Mesenchymal stem cell (in vitro differentiated cells and primary cell): ENCODE results near the gene SUPV3L1.

Source experiments
- DNase-seq: peaks from one replicate; pipeline ENCODE4 v3.0.0-alpha.2; 2013
- H2AFZ ChIP-seq: one replicate; pipeline ENCODE4 v1.6.1; 2013; ENCODE audit warnings: low read depth, mild to moderate bottlenecking, control low read depth, inconsistent platforms, low read length, moderate library complexity
- H2AK5ac ChIP-seq: 2 replicates; pipeline ENCODE4 v1.6.1; 2013; ENCODE audit warnings: low read length, moderate library complexity, mild to moderate bottlenecking, inconsistent platforms; ENCODE audit not compliant: severe bottlenecking
- H2BK120ac ChIP-seq: one replicate; pipeline ENCODE4 v1.6.1; 2013; ENCODE audit warnings: low read depth, mild to moderate bottlenecking, inconsistent platforms, low read length, moderate library complexity
- H2BK12ac ChIP-seq, 2 experiments: one replicate each; pipeline ENCODE4 v1.6.1; 2013; ENCODE audit warnings: inconsistent platforms in 2 of 2, low read length in 2 of 2, mild to moderate bottlenecking in 2 of 2, moderate library complexity in 2 of 2, control low read depth in 1 of 2
- H2BK15ac ChIP-seq: one replicate; pipeline ENCODE4 v1.6.1; 2013; ENCODE audit warnings: mild to moderate bottlenecking, low read depth, inconsistent platforms; ENCODE audit not compliant: poor library complexity, severe bottlenecking
- H2BK5ac ChIP-seq: 2 replicates; pipeline ENCODE4 v1.6.1; 2013; ENCODE audit warnings: low read depth, mild to moderate bottlenecking, low read length, control low read depth, inconsistent platforms; ENCODE audit not compliant: poor library complexity, severe bottlenecking
- H3K14ac ChIP-seq, 2 experiments: one replicate each; pipeline ENCODE4 v1.6.1; 2013; ENCODE audit warnings: inconsistent platforms in 2 of 2, low read length in 2 of 2, control low read depth in 1 of 2, mild to moderate bottlenecking in 1 of 2, moderate library complexity in 1 of 2
- H3K18ac ChIP-seq, 2 experiments: one replicate each; pipeline ENCODE4 v1.6.1; 2013; ENCODE audit warnings: inconsistent platforms in 2 of 2, low read length in 2 of 2, control low read depth in 1 of 2, low read depth in 1 of 2, mild to moderate bottlenecking in 1 of 2
- H3K23ac ChIP-seq, 2 experiments: one replicate each; pipeline ENCODE4 v1.6.1; 2013; ENCODE audit warnings: inconsistent platforms in 2 of 2, low read length in 2 of 2, mild to moderate bottlenecking in 2 of 2, moderate library complexity in 2 of 2, control low read depth in 1 of 2
- H3K27ac ChIP-seq: 2 replicates; pipeline ENCODE4 v1.5.1; 2013; ENCODE audit warnings: mild to moderate bottlenecking, moderate library complexity, low read length, control low read depth, inconsistent platforms; ENCODE audit not compliant: poor library complexity, severe bottlenecking
- H3K27me3 ChIP-seq, 2 experiments: 2 replicates each; pipeline versions ENCODE4 v1.6.1 to v1.7.0; 2013; ENCODE audit warnings: low read length in 2 of 2, mild to moderate bottlenecking in 2 of 2, moderate library complexity in 2 of 2, control low read depth in 1 of 2, inconsistent platforms in 1 of 2; ENCODE audit not compliant: control insufficient read depth in 1 of 2, insufficient read depth in 1 of 2
- H3K36me3 ChIP-seq, 2 experiments: 2 replicates each; pipeline versions ENCODE4 v1.6.1 to v1.7.0; 2013; ENCODE audit warnings: low read length in 2 of 2, control low read depth in 1 of 2, inconsistent platforms in 1 of 2, low read depth in 1 of 2, mild to moderate bottlenecking in 1 of 2; ENCODE audit not compliant: insufficient read depth in 2 of 2, control insufficient read depth in 1 of 2
- H3K4ac ChIP-seq, 2 experiments: one replicate each; pipeline ENCODE4 v1.6.1; 2013; ENCODE audit warnings: inconsistent platforms in 2 of 2, low read length in 2 of 2, mild to moderate bottlenecking in 2 of 2, moderate library complexity in 2 of 2, control low read depth in 1 of 2, low read depth in 1 of 2
- H3K4me1 ChIP-seq: 2 replicates; pipeline ENCODE4 v1.6.1; 2013; ENCODE audit warnings: low read depth, low read length, control low read depth; ENCODE audit not compliant: control insufficient read depth, insufficient read depth
- H3K4me2 ChIP-seq: 2 replicates; pipeline ENCODE4 v1.6.1; 2013; ENCODE audit warnings: low read length, mild to moderate bottlenecking, inconsistent platforms; ENCODE audit not compliant: poor library complexity, severe bottlenecking
- H3K4me3 ChIP-seq, 2 experiments: 2 replicates each; pipeline versions ENCODE4 v1.5.1 to v1.7.0; 2013; ENCODE audit warnings: low read length in 2 of 2, mild to moderate bottlenecking in 2 of 2, control low read depth in 1 of 2, low read depth in 1 of 2; ENCODE audit not compliant: insufficient read depth in 1 of 2
- H3K79me1 ChIP-seq: replicated peaks from 2 replicates; pipeline ENCODE4 v1.6.1; 2013; ENCODE audit warnings: mild to moderate bottlenecking, control low read depth, low read length, inconsistent platforms; ENCODE audit not compliant: poor library complexity, severe bottlenecking
- H3K9ac ChIP-seq: 2 replicates; pipeline ENCODE4 v1.7.0; 2013; ENCODE audit warnings: mild to moderate bottlenecking, low read length, moderate library complexity
- H3K9me3 ChIP-seq: 2 replicates; pipeline ENCODE4 v1.7.0; 2013; ENCODE audit warnings: mild to moderate bottlenecking, low read length; ENCODE audit not compliant: control insufficient read depth
- H4K8ac ChIP-seq: one replicate; pipeline ENCODE4 v1.6.1; 2013; ENCODE audit warnings: inconsistent platforms, mild to moderate bottlenecking, low read length, moderate library complexity
- H4K91ac ChIP-seq: one replicate; pipeline ENCODE4 v1.6.1; 2013; ENCODE audit warnings: mild to moderate bottlenecking, low read length, inconsistent platforms
- WGBS: methylation state at CpG from one replicate; pipeline ENCODE4 v1.1.7; 2013; ENCODE audit warnings: mixed read lengths; 5-methylcytosine and 5-hydroxymethylcytosine counted together

The SUPV3L1 gene

DNA sequence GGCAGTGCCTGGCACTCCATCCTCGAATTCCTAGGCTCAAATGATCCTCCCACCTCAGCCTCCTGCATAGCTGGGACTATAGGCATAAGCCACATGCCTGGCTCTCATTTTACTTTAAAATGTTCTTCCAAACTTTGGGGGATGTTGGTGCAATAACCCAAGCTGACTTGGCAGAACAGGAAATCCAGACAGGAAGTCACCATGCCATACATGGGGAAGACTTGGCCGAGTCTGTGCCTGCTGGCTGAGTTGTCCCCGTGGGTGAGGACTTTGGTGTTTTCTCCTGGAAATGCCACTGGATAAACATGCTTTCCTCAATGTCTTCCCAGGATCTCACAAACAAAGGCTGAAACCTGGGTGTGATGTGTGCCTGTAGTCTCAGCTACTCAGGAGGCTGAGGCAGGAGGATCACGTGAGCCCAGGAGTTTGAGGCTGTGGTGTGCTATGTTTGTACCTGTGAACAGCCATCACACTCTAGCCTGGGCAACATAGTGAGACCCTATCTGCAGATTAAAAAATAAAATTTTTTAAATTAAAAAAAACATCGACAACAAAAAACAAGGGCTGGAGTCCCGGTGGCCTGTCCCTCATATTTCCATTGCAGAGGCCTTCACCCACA is 59.9 kb downstream of the SUPV3L1 start:
- Histone ChIP-seq H3K18ac (no peak overlapping the region), H3K79me1 (no peaks in the 10 kb centered on the region), H3K4ac (no peak overlapping the region), H2BK5ac (no peak overlapping the region), H2BK120ac (no peak overlapping the region), H2AFZ (no peak overlapping the region), H4K8ac (no peak overlapping the region), H3K27ac (no peak overlapping the region), H3K4me1 (no peaks in the 10 kb centered on the region), H3K4me2 (no peak overlapping the region), H3K9me3 (no peaks in the 10 kb centered on the region), H2BK15ac (no peak overlapping the region), H3K14ac (no peak overlapping the region), H3K36me3 (peaks cover 0 to 29% of the 10 kb centered on the region in 2 experiments), H4K91ac (no peak overlapping the region), H2BK12ac (no peak overlapping the region), H2AK5ac (no peak overlapping the region), H3K23ac (no peak overlapping the region), H3K9ac (peak overlapping the region; percentile 33), H3K4me3 (no peak overlapping the region), H3K27me3 (no peaks in the 10 kb centered on the region)
- DNase-seq, result no peak
- 87% methylated on average over 5 of the region's 6 CpGs for WGBS

DNA sequence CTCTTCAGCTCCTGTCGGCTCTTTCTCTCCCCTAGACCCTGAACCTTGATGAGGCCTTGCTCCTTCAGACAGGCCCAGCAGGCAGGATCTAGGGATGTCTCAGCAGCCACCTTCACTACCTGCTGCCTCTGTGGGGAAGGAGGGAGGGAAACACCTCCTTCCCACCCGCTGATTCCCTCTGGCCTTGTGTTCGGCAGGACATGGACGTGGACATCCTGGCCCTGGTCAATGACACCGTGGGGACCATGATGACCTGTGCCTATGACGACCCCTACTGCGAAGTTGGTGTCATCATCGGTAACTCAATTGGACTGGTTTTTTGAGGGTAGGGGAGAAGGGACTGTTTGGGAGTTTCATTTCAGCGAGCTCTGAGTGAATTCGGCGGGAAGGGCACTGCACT is 60.4 kb downstream of the SUPV3L1 start:
- Histone ChIP-seq H3K18ac (no peak overlapping the region), H3K14ac (no peak overlapping the region), H3K4me3 (no peak overlapping the region), H2BK120ac (no peak overlapping the region), H3K9me3 (no peaks in the 10 kb centered on the region), H2BK12ac (no peak overlapping the region), H4K91ac (no peak overlapping the region), H3K4ac (no peak overlapping the region), H2BK5ac (no peak overlapping the region), H3K4me2 (no peak overlapping the region), H2AK5ac (no peak overlapping the region), H3K27ac (no peak overlapping the region), H2BK15ac (no peak overlapping the region), H2AFZ (no peak overlapping the region), H3K23ac (no peak overlapping the region), H4K8ac (no peak overlapping the region), H3K27me3 (no peaks in the 10 kb centered on the region), H3K9ac (no peak overlapping the region), H3K36me3 (peaks cover 0 to 29% of the 10 kb centered on the region in 2 experiments), H3K4me1 (no peaks in the 10 kb centered on the region), H3K79me1 (no peaks in the 10 kb centered on the region)
- WGBS, result 96% methylated on average over 11 of the region's 11 CpGs
- no peak for DNase-seq

- WGBS, result 91% methylated on average over 6 of the region's 7 CpGs
- peak overlapping the region; percentile 7 for H3K9ac ChIP-seq
- no peaks in the 10 kb centered on the region for H3K27me3 ChIP-seq
- H2BK5ac ChIP-seq, result no peak overlapping the region
- no peak overlapping the region for H3K4ac ChIP-seq
- H3K14ac ChIP-seq, result no peak overlapping the region
- no peak overlapping the region for H3K4me3 ChIP-seq
- H4K91ac ChIP-seq, result no peak overlapping the region
- H2BK15ac ChIP-seq, result no peak overlapping the region
- H2AK5ac ChIP-seq, result no peak overlapping the region
- no peak for DNase-seq
- no peak overlapping the region for H2AFZ ChIP-seq
- no peak overlapping the region for H3K27ac ChIP-seq
- H3K18ac ChIP-seq, result no peak overlapping the region
- no peaks in the 10 kb centered on the region for H3K4me1 ChIP-seq
- H2BK120ac ChIP-seq, result no peak overlapping the region
- H4K8ac ChIP-seq, result no peak overlapping the region
- no peaks in the 10 kb centered on the region for H3K79me1 ChIP-seq
- peaks cover 0 to 38% of the 10 kb centered on the region in 2 experiments for H3K36me3 ChIP-seq
- H3K9me3 ChIP-seq, result no peaks in the 10 kb centered on the region
- no peak overlapping the region for H3K4me2 ChIP-seq
- H3K23ac ChIP-seq, result no peak overlapping the region
- no peak overlapping the region for H2BK12ac ChIP-seq
Observed at GRCh38 chr10:69241575-69241974, 61.5 kb downstream of the SUPV3L1 start.

- no peak overlapping the region for H2BK15ac ChIP-seq
- no peak for DNase-seq
- H2AFZ ChIP-seq, result no peak overlapping the region
- no peaks in the 10 kb centered on the region for H3K79me1 ChIP-seq
- no peak overlapping the region for H2AK5ac ChIP-seq
- H2BK5ac ChIP-seq, result no peak overlapping the region
- H3K9ac ChIP-seq, result peak overlapping the region; percentile 7
- H3K4ac ChIP-seq, result no peak overlapping the region
- H3K9me3 ChIP-seq, result no peaks in the 10 kb centered on the region
- no peak overlapping the region for H3K14ac ChIP-seq
- H4K91ac ChIP-seq, result no peak overlapping the region
- H3K4me3 ChIP-seq, result no peak overlapping the region
- no peak overlapping the region for H4K8ac ChIP-seq
- H2BK12ac ChIP-seq, result no peak overlapping the region
- no peak overlapping the region for H2BK120ac ChIP-seq
- no peak overlapping the region for H3K23ac ChIP-seq
- H3K27me3 ChIP-seq, result no peaks in the 10 kb centered on the region
- no peak overlapping the region for H3K27ac ChIP-seq
- 97% methylated on average over 11 of the region's 11 CpGs for WGBS
- H3K18ac ChIP-seq, result no peak overlapping the region
- H3K36me3 ChIP-seq, result peaks cover 0 to 42% of the 10 kb centered on the region in 2 experiments
- no peak overlapping the region for H3K4me2 ChIP-seq
- H3K4me1 ChIP-seq, result no peaks in the 10 kb centered on the region
Observed at GRCh38 chr10:69242040-69242851, 62.2 kb downstream of the SUPV3L1 start.
